ENCODE data around the gene SYT1. TPM values are rescaled to one million over a fixed set of nuclear protein-coding genes. Genes with fewer than 3 reads are reported as not detected.

The SYT1 gene
- total and polyA plus RNA-seq, 2 experiments from 2014 or later = 48.7 to 51.7 TPM

- TF ChIP-seq, protein P1, sequence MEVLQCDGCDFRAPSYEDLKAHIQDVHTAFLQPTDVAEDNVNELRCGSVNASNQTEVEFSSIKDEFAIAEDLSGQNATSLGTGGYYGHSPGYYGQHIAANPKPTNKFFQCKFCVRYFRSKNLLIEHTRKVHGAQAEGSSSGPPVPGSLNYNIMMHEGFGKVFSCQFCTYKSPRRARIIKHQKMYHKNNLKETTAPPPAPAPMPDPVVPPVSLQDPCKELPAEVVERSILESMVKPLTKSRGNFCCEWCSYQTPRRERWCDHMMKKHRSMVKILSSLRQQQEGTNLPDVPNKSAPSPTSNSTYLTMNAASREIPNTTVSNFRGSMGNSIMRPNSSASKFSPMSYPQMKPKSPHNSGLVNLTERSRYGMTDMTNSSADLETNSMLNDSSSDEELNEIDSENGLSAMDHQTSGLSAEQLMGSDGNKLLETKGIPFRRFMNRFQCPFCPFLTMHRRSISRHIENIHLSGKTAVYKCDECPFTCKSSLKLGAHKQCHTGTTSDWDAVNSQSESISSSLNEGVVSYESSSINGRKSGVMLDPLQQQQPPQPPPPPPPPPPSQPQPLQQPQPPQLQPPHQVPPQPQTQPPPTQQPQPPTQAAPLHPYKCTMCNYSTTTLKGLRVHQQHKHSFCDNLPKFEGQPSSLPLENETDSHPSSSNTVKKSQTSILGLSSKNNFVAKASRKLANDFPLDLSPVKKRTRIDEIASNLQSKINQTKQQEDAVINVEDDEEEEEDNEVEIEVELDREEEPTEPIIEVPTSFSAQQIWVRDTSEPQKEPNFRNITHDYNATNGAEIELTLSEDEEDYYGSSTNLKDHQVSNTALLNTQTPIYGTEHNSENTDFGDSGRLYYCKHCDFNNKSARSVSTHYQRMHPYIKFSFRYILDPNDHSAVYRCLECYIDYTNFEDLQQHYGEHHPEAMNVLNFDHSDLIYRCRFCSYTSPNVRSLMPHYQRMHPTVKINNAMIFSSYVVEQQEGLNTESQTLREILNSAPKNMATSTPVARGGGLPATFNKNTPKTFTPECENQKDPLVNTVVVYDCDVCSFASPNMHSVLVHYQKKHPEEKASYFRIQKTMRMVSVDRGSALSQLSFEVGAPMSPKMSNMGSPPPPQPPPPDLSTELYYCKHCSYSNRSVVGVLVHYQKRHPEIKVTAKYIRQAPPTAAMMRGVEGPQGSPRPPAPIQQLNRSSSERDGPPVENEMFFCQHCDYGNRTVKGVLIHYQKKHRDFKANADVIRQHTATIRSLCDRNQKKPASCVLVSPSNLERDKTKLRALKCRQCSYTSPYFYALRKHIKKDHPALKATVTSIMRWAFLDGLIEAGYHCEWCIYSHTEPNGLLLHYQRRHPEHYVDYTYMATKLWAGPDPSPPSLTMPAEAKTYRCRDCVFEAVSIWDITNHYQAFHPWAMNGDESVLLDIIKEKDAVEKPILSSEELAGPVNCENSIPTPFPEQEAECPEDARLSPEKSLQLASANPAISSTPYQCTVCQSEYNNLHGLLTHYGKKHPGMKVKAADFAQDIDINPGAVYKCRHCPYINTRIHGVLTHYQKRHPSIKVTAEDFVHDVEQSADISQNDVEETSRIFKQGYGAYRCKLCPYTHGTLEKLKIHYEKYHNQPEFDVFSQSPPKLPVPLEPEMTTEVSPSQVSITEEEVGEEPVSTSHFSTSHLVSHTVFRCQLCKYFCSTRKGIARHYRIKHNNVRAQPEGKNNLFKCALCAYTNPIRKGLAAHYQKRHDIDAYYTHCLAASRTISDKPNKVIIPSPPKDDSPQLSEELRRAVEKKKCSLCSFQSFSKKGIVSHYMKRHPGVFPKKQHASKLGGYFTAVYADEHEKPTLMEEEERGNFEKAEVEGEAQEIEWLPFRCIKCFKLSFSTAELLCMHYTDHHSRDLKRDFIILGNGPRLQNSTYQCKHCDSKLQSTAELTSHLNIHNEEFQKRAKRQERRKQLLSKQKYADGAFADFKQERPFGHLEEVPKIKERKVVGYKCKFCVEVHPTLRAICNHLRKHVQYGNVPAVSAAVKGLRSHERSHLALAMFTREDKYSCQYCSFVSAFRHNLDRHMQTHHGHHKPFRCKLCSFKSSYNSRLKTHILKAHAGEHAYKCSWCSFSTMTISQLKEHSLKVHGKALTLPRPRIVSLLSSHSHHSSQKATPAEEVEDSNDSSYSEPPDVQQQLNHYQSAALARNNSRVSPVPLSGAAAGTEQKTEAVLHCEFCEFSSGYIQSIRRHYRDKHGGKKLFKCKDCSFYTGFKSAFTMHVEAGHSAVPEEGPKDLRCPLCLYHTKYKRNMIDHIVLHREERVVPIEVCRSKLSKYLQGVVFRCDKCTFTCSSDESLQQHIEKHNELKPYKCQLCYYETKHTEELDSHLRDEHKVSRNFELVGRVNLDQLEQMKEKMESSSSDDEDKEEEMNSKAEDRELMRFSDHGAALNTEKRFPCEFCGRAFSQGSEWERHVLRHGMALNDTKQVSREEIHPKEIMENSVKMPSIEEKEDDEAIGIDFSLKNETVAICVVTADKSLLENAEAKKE (CRISPR knock-in tag; IDR thresholded peaks at IDR 0.05) = no peak
- TF ChIP-seq EZH2 (IDR thresholded peaks at IDR 0.05; ENCODE audit: low read depth, unreplicated experiment) (no peak), CREB1 (CRISPR knock-in tag; IDR thresholded peaks at IDR 0.05; ENCODE audit: low read depth) (no peak), NANOG (IDR thresholded peaks at IDR 0.05; ENCODE audit: borderline replicate concordance) (no peak), JUNB (IDR thresholded peaks at IDR 0.05; ENCODE audit: unreplicated experiment) (no peak)
- TF ChIP-seq, protein P2, sequence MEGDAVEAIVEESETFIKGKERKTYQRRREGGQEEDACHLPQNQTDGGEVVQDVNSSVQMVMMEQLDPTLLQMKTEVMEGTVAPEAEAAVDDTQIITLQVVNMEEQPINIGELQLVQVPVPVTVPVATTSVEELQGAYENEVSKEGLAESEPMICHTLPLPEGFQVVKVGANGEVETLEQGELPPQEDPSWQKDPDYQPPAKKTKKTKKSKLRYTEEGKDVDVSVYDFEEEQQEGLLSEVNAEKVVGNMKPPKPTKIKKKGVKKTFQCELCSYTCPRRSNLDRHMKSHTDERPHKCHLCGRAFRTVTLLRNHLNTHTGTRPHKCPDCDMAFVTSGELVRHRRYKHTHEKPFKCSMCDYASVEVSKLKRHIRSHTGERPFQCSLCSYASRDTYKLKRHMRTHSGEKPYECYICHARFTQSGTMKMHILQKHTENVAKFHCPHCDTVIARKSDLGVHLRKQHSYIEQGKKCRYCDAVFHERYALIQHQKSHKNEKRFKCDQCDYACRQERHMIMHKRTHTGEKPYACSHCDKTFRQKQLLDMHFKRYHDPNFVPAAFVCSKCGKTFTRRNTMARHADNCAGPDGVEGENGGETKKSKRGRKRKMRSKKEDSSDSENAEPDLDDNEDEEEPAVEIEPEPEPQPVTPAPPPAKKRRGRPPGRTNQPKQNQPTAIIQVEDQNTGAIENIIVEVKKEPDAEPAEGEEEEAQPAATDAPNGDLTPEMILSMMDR (conservative IDR thresholded peaks at IDR 0.05; ENCODE audit: low read depth in 2 of 2) = no peak
These were observed 319.4 kb downstream of the SYT1 start (continued) for GRCh38 chr12:79183926-79184325.

GRCh38 chr12:79186506-79186905, 321.9 kb downstream of the SYT1 start:
- Histone ChIP-seq H3K4me2 (no peak overlapping the region), H2AFZ (no peak overlapping the region), H3K4me3 (no peak overlapping the region), H3K36me3 (ENCODE audit: insufficient read depth) (no peaks in the 10 kb centered on the region), H3K4me1 (ENCODE audit: insufficient read depth) (peaks cover 5% of the 10 kb centered on the region; the same call in 1 of the 2 replicates), H3K27me3 (ENCODE audit: insufficient read depth) (no peaks in the 10 kb centered on the region), H4K20me1 (replicated peaks; ENCODE audit: insufficient read depth) (no peaks in the 10 kb centered on the region), H3K27ac (ENCODE audit: low read depth) (no peak overlapping the region), H3F3A (replicated peaks; ENCODE audit: low read depth) (no peaks in the 10 kb centered on the region), H3K9me2 (ENCODE audit: insufficient read depth) (no peaks in the 10 kb centered on the region), H3K79me2 (replicated peaks; ENCODE audit: insufficient read depth) (no peaks in the 10 kb centered on the region)
- peaks cover 17% of the 10 kb centered on the region for H3K4me1 Mint-ChIP-seq
- no peaks in the 10 kb centered on the region for H3K36me3 Mint-ChIP-seq (ENCODE audit: low read depth)
- H3K4me3 Mint-ChIP-seq = no peak overlapping the region
- H3K9me3 Mint-ChIP-seq = no peaks in the 10 kb centered on the region
- ATAC-seq (no peak), DNase-seq (ENCODE audit: low spot score) (no peak)
- H3K27me3 Mint-ChIP-seq (ENCODE audit: insufficient read depth, low read depth, poor library complexity) = no peaks in the 10 kb centered on the region
- no peak overlapping the region for H3K27ac Mint-ChIP-seq
- TF ChIP-seq STAT1 (IDR thresholded peaks at IDR 0.05; ENCODE audit: unreplicated experiment) = no peak
- TF ChIP-seq, protein P3, sequence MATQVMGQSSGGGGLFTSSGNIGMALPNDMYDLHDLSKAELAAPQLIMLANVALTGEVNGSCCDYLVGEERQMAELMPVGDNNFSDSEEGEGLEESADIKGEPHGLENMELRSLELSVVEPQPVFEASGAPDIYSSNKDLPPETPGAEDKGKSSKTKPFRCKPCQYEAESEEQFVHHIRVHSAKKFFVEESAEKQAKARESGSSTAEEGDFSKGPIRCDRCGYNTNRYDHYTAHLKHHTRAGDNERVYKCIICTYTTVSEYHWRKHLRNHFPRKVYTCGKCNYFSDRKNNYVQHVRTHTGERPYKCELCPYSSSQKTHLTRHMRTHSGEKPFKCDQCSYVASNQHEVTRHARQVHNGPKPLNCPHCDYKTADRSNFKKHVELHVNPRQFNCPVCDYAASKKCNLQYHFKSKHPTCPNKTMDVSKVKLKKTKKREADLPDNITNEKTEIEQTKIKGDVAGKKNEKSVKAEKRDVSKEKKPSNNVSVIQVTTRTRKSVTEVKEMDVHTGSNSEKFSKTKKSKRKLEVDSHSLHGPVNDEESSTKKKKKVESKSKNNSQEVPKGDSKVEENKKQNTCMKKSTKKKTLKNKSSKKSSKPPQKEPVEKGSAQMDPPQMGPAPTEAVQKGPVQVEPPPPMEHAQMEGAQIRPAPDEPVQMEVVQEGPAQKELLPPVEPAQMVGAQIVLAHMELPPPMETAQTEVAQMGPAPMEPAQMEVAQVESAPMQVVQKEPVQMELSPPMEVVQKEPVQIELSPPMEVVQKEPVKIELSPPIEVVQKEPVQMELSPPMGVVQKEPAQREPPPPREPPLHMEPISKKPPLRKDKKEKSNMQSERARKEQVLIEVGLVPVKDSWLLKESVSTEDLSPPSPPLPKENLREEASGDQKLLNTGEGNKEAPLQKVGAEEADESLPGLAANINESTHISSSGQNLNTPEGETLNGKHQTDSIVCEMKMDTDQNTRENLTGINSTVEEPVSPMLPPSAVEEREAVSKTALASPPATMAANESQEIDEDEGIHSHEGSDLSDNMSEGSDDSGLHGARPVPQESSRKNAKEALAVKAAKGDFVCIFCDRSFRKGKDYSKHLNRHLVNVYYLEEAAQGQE (IDR thresholded peaks at IDR 0.05; ENCODE audit: unreplicated experiment) = no peak
- TF ChIP-seq ETS1 (IDR thresholded peaks at IDR 0.05) = no peak
- TF ChIP-seq, protein P2 (conservative IDR thresholded peaks at IDR 0.05; ENCODE audit: low read depth in 2 of 2) = no peak
- TF ChIP-seq ZNF114 (CRISPR knock-in tag; IDR thresholded peaks at IDR 0.05) = no peak
- TF ChIP-seq POLR2AphosphoS5 (IDR thresholded peaks at IDR 0.05; ENCODE audit: low read depth) = no peak
